Measurements from ENCODE around the gene LRRC8E.

- TF ChIP-seq NRF1 (conservative IDR thresholded peaks at IDR 0.05; ENCODE audit: low read depth, low read length) (no peak), SUZ12 (IDR thresholded peaks at IDR 0.05; ENCODE audit: unreplicated experiment) (no peak), CTCF (IDR thresholded peaks at IDR 0.05 in 2 of 3, conservative IDR thresholded peaks at IDR 0.05 in 1 of 3; ENCODE audit: control insufficient read depth in 2 of 3, extremely low read depth in 1 of 3, insufficient read depth in 1 of 3, low read depth in 3 of 3, low read length in 3 of 3) (no peak), MEF2B (IDR thresholded peaks at IDR 0.05; ENCODE audit: partially characterized antibody, poor library complexity, severe bottlenecking) (peak; percentile 2), BHLHE40 (IDR thresholded peaks at IDR 0.05; ENCODE audit: borderline replicate concordance in 1 of 2, low read depth in 2 of 2, low read length in 1 of 2) (peak in 1 of 2 experiments; percentile 57; a peak in 2 of 4 replicates), POLR2A (IDR thresholded peaks at IDR 0.05; ENCODE audit: low read depth, low read length) (peak; percentile 61; the same call in 1 of the 2 replicates), USF2 (IDR thresholded peaks at IDR 0.05; ENCODE audit: borderline replicate concordance, low read depth, low read length) (no peak), EP300 (IDR thresholded peaks at IDR 0.05; ENCODE audit: borderline replicate concordance in 1 of 2, control insufficient read depth in 1 of 2, low read depth in 2 of 2, low read length in 2 of 2) (no peak), MXI1 (IDR thresholded peaks at IDR 0.05; ENCODE audit: low read depth, low read length) (no peak), POLR2AphosphoS5 (IDR thresholded peaks at IDR 0.05; ENCODE audit: low read length) (no peak), BMI1 (IDR thresholded peaks at IDR 0.05; ENCODE audit: borderline replicate concordance) (no peak), EZH2 (IDR thresholded peaks at IDR 0.05; ENCODE audit: borderline replicate concordance, control insufficient read depth, low read depth, low read length) (no peak)
Observed at GRCh38 chr19:7919610-7920518, 31.6 kb downstream of the LRRC8E start, which contains the start of gene SNAPC2.
